ENCODE results near the gene OLFML3.

- TF ChIP-seq CTCF (conservative IDR thresholded peaks at IDR 0.05 in 1 of 2, IDR thresholded peaks at IDR 0.05 in 1 of 2; ENCODE audit: extremely low read depth in 1 of 2, insufficient read depth in 1 of 2, low read depth in 1 of 2, low read length in 2 of 2) (no peak), EZH2 (IDR thresholded peaks at IDR 0.05; ENCODE audit: borderline replicate concordance, low read length) (no peak)
These were observed 7.5 kb downstream of the OLFML3 start for GRCh38 chr1:113986802-113987201.

Measured in mammary epithelial cell (primary cell).